ENCODE data around the gene CHRND.

DNA sequence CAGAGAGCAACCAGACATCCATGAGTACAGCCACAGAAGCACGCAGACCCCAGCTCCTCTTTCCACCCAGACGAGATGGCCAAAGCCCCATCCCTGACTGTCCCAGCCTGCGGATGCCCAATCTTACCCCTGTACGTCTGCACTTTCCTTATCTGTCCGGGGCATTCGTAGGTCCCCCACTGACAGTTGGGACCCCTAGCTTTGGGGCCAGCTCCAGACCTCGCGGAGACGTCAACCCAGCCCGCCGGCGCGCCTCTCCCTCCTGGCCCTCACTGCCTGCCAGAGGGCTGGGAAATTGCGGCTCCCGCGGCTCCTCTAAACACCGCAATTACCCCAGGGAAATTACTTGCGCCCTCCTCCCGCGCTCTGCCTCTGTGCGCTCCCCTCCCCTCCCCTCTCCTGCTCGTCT lies 40.6 kb upstream of the CHRND start:
- TF ChIP-seq EZH2 (IDR thresholded peaks at IDR 0.05; ENCODE audit: low read depth) = no peak
- TF ChIP-seq, protein P1, sequence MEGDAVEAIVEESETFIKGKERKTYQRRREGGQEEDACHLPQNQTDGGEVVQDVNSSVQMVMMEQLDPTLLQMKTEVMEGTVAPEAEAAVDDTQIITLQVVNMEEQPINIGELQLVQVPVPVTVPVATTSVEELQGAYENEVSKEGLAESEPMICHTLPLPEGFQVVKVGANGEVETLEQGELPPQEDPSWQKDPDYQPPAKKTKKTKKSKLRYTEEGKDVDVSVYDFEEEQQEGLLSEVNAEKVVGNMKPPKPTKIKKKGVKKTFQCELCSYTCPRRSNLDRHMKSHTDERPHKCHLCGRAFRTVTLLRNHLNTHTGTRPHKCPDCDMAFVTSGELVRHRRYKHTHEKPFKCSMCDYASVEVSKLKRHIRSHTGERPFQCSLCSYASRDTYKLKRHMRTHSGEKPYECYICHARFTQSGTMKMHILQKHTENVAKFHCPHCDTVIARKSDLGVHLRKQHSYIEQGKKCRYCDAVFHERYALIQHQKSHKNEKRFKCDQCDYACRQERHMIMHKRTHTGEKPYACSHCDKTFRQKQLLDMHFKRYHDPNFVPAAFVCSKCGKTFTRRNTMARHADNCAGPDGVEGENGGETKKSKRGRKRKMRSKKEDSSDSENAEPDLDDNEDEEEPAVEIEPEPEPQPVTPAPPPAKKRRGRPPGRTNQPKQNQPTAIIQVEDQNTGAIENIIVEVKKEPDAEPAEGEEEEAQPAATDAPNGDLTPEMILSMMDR (conservative IDR thresholded peaks at IDR 0.05) = no peak

All from PC-9 (cell line).